T-helper 1 cell treated with Interleukin-12 subunit alpha and Interleukin-12 subunit beta and Interleukin-4 antibody, amounts not matched to agents 30 μg/mL and 1 μg/mL, for 36 hours (primary cell): ENCODE data around the gene NCF2.

Experiments
- H3K27ac Mint-ChIP-seq: one replicate; pipeline ENCODE4 v1.8.0; 2021; ENCODE audit warnings: mild to moderate bottlenecking, mixed read lengths
- H3K27me3 Mint-ChIP-seq: one replicate; pipeline ENCODE4 v1.8.0; 2021; ENCODE audit warnings: low read depth, mixed read lengths
- H3K36me3 Mint-ChIP-seq: one replicate; pipeline ENCODE4 v1.8.0; 2021; ENCODE audit warnings: low read depth, mixed read lengths
- H3K4me1 Mint-ChIP-seq: one replicate; pipeline ENCODE4 v1.8.0; 2021; ENCODE audit warnings: low read depth, mixed read lengths
- H3K4me3 Mint-ChIP-seq: one replicate; pipeline ENCODE4 v1.8.0; 2021; ENCODE audit warnings: mild to moderate bottlenecking, moderate library complexity, mixed read lengths
- H3K9me3 Mint-ChIP-seq: one replicate; pipeline ENCODE4 v1.8.0; 2021; ENCODE audit warnings: mixed read lengths

The NCF2 gene

DNA sequence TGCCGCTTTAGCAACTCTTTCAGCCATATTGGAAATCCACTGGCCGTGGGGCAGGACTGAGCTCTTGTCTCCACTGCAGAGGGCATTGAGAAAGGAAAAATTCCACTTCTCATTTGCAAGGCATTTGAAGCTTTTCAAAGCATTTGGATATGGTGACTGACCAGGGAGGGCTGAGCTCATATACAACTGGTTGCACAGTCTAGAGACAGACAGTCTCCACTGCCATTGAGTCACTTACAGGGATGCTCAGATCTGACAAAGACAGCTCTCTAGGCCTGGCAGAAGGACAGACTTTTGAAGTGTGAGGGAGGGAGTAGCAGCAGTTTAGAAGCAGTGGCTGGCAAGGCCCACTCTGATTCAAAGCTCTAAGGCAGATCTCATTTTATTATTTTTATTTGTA is 24.2 kb downstream of the NCF2 start:
- H3K4me1 Mint-ChIP-seq: peaks cover 14% of the 10 kb centered on the region
- no peak overlapping the region for H3K4me3 Mint-ChIP-seq
- peaks cover 32% of the 10 kb centered on the region for H3K36me3 Mint-ChIP-seq
- H3K9me3 Mint-ChIP-seq: no peaks in the 10 kb centered on the region
- no peaks in the 10 kb centered on the region for H3K27me3 Mint-ChIP-seq
- H3K27ac Mint-ChIP-seq: no peak overlapping the region

DNA sequence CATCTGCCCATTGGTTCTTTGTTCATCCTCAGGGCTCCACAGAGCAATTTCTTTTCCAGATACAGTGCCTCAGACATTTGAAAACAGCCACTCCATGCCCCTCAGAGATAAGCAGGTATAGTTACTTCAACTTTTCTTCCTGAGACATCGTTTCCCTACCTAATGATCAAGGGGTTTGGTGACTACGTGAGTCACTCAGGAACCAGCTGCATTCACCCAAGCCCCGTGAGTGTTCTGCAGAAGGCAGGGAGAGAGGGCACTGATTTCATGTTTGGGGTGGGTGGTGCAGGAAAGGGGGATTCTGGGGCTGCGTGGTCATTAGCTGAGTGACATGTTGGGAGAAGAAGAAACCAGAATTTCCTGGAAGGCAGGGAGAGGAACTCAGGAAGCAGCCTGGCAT is 25.0 kb downstream of the NCF2 start:
- H3K27ac Mint-ChIP-seq: peak overlapping the region; percentile 11
- H3K9me3 Mint-ChIP-seq: no peaks in the 10 kb centered on the region
- H3K4me1 Mint-ChIP-seq: peaks cover 14% of the 10 kb centered on the region
- H3K36me3 Mint-ChIP-seq: peaks cover 34% of the 10 kb centered on the region
- no peaks in the 10 kb centered on the region for H3K27me3 Mint-ChIP-seq
- no peak overlapping the region for H3K4me3 Mint-ChIP-seq

DNA sequence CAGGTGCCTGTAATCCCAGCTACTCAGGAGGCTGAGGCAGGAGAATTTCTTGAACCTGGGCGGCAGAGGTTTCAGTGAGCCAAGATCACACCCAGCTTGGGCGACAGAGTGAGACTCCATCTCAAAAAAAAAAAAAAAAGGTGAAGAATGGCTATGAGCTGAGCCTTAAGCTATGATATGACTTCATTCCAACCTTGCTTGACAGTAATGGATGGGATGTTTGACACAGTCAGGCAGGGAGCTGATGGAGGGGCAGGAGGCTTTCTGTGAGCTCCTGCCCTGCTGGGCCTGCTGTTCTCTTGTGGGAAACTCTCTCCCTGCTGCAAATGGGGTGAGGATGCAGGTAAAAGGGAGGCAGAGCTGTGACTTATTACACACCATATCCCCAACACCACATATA is 27.6 kb downstream of the NCF2 start:
- H3K27me3 Mint-ChIP-seq: no peaks in the 10 kb centered on the region
- H3K36me3 Mint-ChIP-seq: peaks cover 33% of the 10 kb centered on the region
- H3K4me3 Mint-ChIP-seq: no peak overlapping the region
- H3K27ac Mint-ChIP-seq: no peak overlapping the region
- H3K4me1 Mint-ChIP-seq: peaks cover 9% of the 10 kb centered on the region
- no peaks in the 10 kb centered on the region for H3K9me3 Mint-ChIP-seq

DNA sequence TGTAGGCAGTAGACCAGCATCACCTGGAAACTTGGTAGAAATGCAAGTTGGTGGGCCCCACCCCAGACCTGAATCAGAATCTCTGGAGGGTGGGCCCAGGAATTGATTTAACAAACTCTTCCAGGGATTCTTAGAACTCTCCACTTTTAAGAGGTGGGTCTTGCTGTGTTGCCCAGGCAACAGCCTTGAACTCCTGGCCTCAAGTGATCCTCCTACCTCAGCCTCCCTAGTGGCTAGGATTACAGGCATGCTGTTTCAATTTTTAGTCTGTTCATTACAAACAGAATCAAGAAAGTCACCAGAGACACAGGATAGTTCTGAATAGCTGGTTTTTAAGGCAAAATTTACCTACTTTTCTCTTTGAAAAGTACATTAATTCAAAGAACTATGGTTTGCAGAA is 31.2 kb downstream of the NCF2 start:
- Mint-ChIP-seq H3K4me3 (no peak overlapping the region), H3K27ac (no peak overlapping the region), H3K4me1 (peaks cover 5% of the 10 kb centered on the region), H3K36me3 (peaks cover 27% of the 10 kb centered on the region), H3K27me3 (no peaks in the 10 kb centered on the region), H3K9me3 (no peaks in the 10 kb centered on the region)

DNA sequence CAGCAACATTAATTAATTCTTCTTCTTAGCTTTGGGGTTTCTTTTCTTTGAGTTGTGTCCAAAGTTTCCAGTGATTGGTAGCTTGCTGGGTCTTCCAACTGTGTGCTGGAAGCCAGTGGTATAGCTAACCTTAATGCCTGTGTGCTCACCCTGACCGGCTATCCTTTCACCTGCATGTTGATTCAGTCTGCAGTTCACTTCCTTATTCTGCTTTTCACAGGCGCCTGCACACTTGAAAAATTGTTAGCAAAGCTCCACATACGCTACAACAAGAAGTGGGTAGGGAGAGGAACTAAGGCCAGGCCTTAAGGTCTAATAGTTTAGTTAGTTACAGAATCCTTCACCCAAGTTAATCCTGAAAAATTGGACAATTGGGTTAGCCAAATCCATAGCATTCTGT is 35.7 kb downstream of the NCF2 start:
- Mint-ChIP-seq H3K4me3 (no peak overlapping the region), H3K27me3 (no peaks in the 10 kb centered on the region), H3K36me3 (peaks cover 48% of the 10 kb centered on the region), H3K27ac (no peak overlapping the region), H3K4me1 (peaks cover 7% of the 10 kb centered on the region), H3K9me3 (no peaks in the 10 kb centered on the region)

DNA sequence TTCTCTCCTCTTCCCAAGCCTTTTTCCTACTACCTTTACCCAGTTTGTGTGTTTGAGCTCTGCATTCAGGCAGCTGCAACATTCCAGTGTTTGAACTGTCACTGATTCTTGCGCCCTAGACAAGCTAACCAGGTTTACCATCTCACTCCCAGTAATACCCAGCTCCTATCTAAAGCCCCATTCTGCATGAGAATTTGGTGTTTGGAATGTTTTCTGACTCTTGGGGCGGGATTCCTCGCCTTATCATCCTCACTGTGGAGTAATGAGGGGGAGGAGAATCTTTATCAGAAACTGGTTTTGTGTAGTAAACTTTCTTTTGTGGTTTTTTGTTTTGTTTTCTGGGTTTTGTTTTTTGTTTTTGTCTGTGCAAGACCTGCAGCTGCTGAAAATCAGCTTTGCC is 36.5 kb downstream of the NCF2 start:
- Mint-ChIP-seq H3K36me3 (peaks cover 44% of the 10 kb centered on the region), H3K4me3 (no peak overlapping the region), H3K27me3 (no peaks in the 10 kb centered on the region), H3K27ac (no peak overlapping the region), H3K4me1 (peaks cover 7% of the 10 kb centered on the region), H3K9me3 (no peaks in the 10 kb centered on the region)

DNA sequence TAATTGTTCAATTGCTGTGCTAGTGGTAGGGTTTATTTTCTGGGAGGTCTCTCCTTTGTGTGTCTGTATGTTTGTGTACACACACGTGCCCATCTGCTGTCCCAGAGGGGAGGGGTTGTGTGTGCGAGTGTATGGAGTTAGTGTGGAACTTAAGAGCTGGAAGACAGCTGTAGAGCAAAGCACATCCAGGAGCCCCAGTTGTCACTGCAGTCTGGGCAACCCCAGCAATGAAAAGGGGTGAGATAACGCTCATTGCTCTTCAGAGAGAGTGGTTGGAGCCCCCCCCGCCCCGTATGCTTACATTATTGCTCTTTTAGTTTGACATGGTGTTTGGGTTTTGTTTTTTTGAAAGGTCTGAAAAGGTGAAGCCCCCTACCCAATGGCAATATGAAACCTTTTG is 36.9 kb downstream of the NCF2 start:
- no peak overlapping the region for H3K27ac Mint-ChIP-seq
- H3K27me3 Mint-ChIP-seq: no peaks in the 10 kb centered on the region
- H3K4me1 Mint-ChIP-seq: peaks cover 7% of the 10 kb centered on the region
- H3K4me3 Mint-ChIP-seq: no peak overlapping the region
- H3K36me3 Mint-ChIP-seq: peaks cover 41% of the 10 kb centered on the region
- no peaks in the 10 kb centered on the region for H3K9me3 Mint-ChIP-seq

DNA sequence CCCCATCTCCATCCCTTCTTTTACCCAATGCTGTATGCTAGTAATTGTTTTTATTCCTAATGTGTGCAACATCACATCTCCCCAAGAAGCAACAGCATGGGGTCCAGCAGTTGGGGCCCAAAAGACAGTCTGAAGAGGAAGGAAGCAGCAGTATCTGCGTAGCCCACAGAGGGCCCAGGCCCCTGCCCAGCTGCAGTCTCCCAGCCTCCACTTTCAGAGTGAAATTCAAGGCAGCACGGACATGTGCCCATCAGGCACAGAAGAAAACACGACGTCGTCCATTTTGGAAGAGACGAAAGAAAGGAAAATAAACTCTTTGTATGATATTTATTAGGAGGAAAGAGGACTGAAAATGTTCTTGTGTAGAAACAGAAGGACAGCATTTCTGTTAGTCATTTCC is 37.4 kb downstream of the NCF2 start:
- Mint-ChIP-seq H3K27ac (no peak overlapping the region), H3K4me1 (peaks cover 7% of the 10 kb centered on the region), H3K36me3 (peaks cover 41% of the 10 kb centered on the region)

DNA sequence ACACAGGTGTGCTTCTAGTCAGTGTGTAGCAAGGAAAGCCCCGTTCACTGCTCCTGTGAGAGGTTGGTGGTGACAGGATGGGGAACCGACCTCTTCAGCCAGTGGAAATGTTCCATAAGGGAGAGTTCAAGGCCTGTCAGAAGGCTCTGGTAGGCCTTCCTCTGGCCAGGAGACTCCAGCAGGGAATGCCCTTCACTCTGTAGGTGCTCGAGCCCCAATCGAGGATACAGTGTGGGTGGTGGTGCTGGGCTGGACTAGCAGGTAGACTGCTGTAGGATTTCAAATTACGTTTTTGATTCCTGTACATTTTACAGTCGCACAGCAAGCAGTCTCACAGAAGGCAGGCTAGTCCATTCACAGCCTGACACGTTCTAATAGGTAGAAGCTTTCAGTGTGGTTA is 37.8 kb downstream of the NCF2 start:
- Mint-ChIP-seq H3K4me3 (no peak overlapping the region), H3K9me3 (no peaks in the 10 kb centered on the region), H3K27ac (no peak overlapping the region), H3K27me3 (no peaks in the 10 kb centered on the region), H3K4me1 (peaks cover 5% of the 10 kb centered on the region), H3K36me3 (peaks cover 44% of the 10 kb centered on the region)

More for the DNA sequence above, 37.4 kb downstream of the NCF2 start:
- Mint-ChIP-seq H3K4me3 (no peak overlapping the region), H3K27me3 (no peaks in the 10 kb centered on the region), H3K9me3 (no peaks in the 10 kb centered on the region)

DNA sequence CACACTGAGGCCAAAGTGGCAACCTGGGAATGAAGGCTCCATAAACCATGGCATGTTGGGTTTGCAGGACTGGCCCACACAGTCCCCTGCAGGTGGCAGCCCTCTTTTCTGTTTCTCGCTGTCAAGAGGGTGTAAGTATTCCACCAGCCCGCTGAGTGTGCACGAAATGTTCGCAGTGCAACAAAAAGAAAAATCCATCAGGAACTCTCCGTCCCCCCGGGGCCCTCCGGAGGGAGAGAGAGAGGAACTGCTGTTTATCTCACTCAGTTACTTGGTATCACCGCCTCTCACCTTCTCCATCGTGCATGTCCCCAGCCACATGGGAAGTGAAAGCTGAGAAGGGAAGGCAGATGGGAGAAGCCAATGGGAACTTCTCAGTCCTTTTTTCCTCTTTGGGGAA is 38.3 kb downstream of the NCF2 start:
- Mint-ChIP-seq H3K4me1 (peaks cover 7% of the 10 kb centered on the region), H3K9me3 (no peaks in the 10 kb centered on the region), H3K4me3 (no peak overlapping the region), H3K36me3 (peaks cover 49% of the 10 kb centered on the region), H3K27me3 (no peaks in the 10 kb centered on the region), H3K27ac (no peak overlapping the region)

DNA sequence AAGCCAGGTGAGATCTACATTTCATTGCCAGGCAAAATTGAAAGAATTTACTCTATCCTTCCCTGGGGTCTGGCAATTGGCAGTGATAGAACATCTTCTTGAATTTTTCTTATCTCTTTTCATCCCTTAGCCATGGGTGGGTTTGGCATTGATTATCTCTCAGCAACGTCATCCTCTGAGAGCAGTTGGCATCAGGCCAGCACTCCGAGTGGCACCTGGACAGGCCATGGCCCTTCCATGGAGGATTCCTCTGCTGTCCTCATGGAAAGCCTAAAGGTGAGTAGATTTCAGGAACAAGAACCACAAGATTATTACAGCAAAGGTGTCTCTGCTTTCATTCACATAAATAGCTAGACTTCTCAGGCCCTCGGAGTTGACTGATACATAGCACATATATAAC is 39.3 kb downstream of the NCF2 start:
- H3K4me3 Mint-ChIP-seq: no peak overlapping the region
- H3K27ac Mint-ChIP-seq: no peak overlapping the region
- H3K36me3 Mint-ChIP-seq: peaks cover 53% of the 10 kb centered on the region
- no peaks in the 10 kb centered on the region for H3K9me3 Mint-ChIP-seq
- H3K4me1 Mint-ChIP-seq: peaks cover 11% of the 10 kb centered on the region
- H3K27me3 Mint-ChIP-seq: no peaks in the 10 kb centered on the region

DNA sequence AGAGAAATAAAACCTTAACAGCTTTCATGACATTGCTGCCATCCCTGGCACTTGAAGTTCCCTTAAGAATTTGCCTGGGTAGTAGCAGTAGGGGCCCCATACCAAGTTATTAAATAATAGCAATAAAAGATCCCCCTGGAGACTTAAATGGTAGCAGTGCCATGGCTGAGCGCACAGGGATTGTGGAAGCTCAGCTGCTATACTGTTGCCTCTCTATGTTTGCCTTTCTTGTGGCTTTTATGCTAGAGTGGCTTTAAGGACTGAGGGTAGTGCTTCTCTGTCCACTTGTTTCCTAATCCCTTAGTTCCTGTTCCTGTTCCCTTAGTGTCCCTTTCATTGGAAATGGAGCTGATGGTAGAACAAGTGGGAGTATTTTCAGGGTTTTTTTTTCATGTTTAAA is 42.1 kb downstream of the NCF2 start:
- H3K4me3 Mint-ChIP-seq: no peak overlapping the region
- H3K27me3 Mint-ChIP-seq: no peaks in the 10 kb centered on the region
- H3K27ac Mint-ChIP-seq: no peak overlapping the region
- H3K4me1 Mint-ChIP-seq: peaks cover 6% of the 10 kb centered on the region
- no peaks in the 10 kb centered on the region for H3K9me3 Mint-ChIP-seq
- peaks cover 54% of the 10 kb centered on the region for H3K36me3 Mint-ChIP-seq

DNA sequence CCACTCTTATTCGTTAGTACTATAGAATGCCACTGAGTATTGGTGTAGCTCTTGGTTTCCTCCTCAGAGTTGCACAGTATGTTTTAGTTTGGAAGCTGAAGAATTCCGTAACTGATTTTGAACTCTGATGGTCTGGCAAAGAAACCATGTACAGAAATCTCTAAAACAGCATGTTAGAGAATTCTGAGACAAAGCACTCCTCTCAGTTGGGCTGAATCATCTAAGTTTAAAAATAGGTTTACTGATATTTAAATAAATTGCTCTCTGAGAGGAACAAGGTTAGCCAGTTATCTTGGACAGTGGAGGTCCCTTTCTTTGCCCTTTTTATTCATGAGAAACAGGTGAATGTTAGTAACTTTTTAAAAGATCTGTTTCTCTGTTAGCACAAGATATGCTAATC is 43.8 kb downstream of the NCF2 start:
- Mint-ChIP-seq H3K27ac (no peak overlapping the region), H3K4me1 (peaks cover 10% of the 10 kb centered on the region)

DNA sequence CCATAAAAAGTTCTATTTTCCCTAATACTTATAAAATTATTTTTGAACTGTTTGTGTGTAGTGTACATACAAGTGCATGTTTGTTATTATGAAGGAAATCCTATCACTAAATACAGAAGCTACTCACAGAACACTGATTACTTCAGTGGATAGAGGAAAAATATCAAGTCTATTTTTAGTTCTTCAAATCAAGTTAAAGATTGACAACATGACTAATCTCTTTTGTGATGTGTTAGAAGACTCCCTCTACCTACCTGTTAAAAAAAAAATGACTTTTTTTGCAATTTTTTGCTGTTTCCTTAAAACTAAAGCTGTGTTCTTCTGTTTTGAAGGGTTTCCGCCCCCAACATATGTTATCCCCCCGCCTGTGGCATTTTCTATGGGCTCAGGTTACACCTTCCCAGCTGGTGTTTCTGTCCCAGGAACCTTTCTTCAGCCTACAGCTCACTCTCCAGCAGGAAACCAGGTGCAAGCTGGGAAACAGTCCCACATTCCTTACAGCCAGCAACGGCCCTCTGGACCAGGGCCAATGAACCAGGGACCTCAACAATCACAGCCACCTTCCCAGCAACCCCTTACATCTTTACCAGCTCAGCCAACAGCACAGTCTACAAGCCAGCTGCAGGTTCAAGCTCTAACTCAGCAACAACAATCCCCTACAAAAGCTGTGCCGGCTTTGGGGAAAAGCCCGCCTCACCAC is 45.5 kb downstream of the NCF2 start:
- H3K4me1 Mint-ChIP-seq: peaks cover 10% of the 10 kb centered on the region
- no peaks in the 10 kb centered on the region for H3K9me3 Mint-ChIP-seq
- peaks cover 48% of the 10 kb centered on the region for H3K36me3 Mint-ChIP-seq
- H3K27ac Mint-ChIP-seq: no peak overlapping the region
- H3K4me3 Mint-ChIP-seq: no peak overlapping the region
- H3K27me3 Mint-ChIP-seq: no peaks in the 10 kb centered on the region

More for the DNA sequence above, 43.8 kb downstream of the NCF2 start:
- H3K9me3 Mint-ChIP-seq: no peaks in the 10 kb centered on the region
- peaks cover 52% of the 10 kb centered on the region for H3K36me3 Mint-ChIP-seq
- H3K4me3 Mint-ChIP-seq: no peak overlapping the region
- H3K27me3 Mint-ChIP-seq: no peaks in the 10 kb centered on the region

DNA sequence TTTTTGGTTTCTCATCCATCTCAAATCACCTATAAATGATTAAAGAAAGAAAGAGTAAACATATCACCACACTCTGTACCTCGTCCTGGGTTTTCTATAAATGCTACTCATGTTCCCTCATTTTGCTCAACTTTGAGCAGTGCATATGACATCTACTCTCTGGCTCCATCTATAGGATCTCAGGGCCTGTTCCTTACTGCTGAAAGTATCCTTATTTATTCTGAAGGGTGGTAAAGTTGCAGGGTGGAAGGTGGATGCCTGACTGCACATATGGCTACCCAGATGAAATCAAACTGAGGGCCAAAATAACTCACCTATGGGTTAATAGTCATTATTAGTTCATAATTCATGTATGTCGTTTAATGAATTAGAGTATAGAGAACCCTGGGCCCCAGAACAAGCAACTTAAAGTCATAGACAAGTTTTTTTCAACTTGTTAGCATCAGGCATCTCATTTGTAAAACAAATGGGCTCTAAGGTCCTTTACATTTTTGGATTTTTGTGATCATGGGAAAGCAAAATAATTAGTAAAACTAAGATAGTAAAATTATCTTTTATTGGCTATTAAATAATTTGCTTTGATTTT is 46.5 kb downstream of the NCF2 start:
- peak overlapping the region; percentile 17 for H3K27ac Mint-ChIP-seq
- H3K36me3 Mint-ChIP-seq: peaks cover 55% of the 10 kb centered on the region
- peaks cover 10% of the 10 kb centered on the region for H3K4me1 Mint-ChIP-seq

More for the DNA sequence above, 46.5 kb downstream of the NCF2 start:
- Mint-ChIP-seq H3K9me3 (no peaks in the 10 kb centered on the region), H3K27me3 (no peaks in the 10 kb centered on the region), H3K4me3 (no peak overlapping the region)
